HG03439 (cell line): ENCODE results near the gene CLSTN1.

Experiments
- ATAC-seq: cut with Tn5 transposase; IDR thresholded peaks from one replicate; pipeline ENCODE4 v1.9.1; 2021; ENCODE audit warnings: mild to moderate bottlenecking, moderate library complexity; ENCODE audit not compliant: unreplicated experiment

The CLSTN1 gene

DNA sequence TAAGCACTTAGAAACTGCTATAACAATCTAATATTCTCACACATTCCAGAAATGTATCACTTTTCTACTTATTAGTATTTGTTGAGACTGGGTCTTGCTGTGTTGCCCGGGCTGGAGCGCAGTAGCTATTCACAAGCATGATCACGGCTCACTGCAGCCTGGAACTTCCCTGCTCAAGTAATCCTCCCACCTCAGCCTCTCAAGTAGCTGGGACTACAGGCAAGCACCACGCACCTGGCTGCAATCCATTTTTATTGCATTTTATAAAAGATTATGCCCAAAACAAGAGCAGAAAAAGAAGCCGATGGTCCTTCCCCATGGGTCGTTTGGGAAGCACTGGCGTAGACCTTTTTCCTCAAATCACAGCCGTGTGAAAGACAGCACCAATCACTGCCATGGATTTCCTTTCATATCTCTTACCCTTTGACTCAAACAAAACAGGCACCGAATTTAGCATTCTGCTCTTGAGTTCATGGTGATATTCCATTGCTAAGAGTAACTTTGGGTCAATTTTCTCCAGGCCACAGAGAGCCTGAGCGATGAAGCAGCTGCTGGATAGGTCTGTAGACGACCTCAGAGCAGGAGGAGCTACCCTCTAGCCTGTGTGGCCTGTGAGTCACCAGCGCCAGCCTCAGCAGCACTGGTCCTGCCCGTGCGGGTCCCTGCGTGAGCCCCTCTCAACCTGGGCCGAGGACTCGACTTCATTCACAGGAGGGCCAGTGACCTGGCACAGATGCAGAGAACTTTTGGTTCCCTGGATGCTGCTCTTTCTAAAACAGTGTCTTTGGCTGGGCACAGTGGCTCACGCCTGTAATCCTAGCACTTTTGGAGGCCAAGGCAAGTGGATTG is 91.4 kb downstream of the CLSTN1 start:
- ATAC-seq: no peak

DNA sequence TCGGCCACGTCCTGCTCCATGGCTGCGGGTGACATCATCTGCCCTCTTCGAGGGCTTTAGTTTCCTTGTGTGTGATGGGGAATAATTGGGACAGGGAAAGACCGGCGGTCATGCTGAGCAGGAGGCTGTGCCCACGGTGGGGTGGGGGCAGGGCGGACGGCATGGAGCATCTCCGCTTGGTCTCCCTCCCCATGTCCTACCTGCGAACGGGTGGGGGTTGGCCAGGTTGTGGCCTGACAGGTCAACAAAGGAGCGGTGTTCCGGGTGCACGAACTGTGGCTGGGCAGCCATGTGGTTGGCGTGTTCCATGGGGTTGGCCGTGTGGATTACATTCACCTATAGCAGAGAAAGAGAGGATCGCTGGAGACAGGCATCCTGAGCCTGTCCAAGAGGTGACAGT is 92.2 kb downstream of the CLSTN1 start:
- no peak for ATAC-seq

DNA sequence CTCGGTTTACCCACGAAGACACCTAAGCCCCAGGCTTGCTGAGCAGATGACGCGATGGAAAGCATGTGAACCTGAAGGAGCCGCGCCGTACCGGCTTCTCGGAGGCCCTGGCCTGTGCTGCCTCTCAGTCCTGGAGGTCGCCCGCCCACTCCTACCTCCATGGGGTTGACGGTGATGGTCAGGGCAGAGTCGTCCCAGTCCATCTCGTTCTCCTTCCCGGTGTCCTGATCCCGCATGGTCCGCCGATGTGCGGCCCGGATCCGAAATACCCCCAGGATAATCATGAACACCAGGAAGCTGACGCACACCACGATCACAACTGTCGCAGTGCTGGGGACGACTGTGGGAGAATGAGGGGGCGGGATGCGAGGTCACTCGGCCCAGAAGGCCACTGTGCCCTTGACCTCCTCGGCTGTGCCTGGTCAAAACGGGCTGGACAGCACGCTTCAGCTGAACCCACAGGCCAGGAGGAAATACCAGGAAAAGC is 92.7 kb downstream of the CLSTN1 start:
- no peak for ATAC-seq

DNA sequence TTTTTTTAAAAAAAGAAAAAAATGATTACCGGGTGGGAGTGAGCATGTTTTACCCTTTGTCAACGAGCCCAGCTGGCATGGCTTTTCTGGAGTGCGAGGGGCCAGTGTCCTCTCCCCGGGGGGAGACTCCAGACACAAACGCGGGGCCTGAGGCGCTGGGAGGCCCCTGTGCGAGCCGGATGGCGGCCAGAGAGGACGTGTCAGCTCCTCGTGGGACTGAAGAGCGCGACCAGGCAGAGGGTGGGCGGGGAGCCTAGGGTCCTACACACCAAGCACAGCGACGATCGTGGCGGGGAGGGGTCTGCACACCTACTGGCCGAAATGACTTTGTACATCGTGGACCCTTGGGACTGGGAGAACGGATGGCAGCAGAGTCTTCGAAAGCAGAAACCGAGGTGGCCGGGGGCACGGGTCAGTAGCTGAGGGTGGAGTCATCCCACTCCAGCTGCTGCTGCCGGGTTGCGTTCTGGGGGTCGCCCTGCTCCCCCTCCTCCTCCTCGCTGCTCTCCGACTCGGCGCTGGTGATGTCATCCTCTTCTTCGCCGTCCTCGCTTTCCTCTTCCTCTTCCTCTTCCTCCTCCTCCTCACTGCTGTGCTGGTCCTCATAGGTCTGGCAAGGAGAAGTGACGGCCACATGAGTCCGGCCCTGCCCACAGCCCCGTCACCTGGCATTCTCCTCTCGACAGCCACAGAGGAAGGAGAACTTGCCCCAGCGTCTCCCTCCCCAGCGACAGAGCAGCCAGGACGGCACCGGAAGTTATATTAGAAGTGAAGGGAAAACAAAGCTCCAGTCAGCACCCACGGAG is 93.5 kb downstream of the CLSTN1 start:
- no peak for ATAC-seq

DNA sequence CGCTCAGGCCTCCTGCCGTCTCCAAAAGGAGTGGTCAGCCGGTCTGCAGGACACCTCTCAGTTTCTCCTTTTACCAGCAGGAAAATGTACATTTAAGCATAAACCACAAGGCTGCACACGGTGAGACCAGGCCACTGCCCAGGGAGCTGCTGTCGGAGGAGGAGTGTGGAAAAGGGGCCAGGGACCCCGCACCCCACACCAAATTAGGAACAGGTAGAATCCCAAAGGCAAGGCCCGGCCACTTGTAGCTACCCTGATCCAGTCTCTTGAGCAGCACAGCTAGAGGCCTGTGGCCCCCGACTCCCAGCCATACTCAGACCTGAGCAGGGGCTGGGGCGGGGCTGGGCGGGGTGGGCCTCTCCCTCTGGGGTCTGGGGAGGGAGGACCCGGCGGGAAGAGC is 94.2 kb downstream of the CLSTN1 start:
- no peak for ATAC-seq

DNA sequence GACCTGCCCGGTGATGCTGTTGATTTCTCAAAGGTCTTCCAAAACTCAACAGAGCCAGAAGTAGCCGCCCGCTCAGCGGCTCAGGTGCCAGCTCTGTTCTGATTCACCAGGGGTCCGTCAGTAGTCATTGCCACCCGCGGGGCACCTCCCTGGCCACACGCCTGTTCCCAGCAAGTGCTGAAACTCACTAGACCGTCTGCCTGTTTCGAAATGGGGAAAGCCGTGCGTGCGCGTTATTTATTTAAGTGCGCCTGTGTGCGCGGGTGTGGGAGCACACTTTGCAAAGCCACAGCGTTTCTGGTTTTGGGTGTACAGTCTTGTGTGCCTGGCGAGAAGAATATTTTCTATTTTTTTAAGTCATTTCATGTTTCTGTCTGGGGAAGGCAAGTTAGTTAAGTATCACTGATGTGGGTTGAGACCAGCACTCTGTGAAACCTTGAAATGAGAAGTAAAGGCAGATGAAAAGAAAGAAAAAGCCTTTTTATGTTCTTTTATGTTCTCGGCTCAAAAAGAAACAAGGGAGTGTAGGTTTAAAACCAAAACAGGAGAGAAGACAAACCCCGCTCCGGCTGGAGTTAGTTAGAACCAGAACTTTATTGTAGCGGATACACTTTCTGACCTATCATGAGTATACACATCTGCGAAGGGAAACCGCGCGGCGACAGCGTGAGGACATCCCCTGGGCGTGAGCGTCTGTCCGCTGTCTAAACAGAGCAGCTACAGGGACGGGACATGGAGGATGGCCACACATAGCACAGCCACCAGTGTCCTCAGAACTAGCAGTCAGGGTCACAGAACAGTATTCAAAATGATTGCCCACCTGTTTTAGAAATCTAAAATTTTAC is 95.1 kb downstream of the CLSTN1 start:
- no peak for ATAC-seq

DNA sequence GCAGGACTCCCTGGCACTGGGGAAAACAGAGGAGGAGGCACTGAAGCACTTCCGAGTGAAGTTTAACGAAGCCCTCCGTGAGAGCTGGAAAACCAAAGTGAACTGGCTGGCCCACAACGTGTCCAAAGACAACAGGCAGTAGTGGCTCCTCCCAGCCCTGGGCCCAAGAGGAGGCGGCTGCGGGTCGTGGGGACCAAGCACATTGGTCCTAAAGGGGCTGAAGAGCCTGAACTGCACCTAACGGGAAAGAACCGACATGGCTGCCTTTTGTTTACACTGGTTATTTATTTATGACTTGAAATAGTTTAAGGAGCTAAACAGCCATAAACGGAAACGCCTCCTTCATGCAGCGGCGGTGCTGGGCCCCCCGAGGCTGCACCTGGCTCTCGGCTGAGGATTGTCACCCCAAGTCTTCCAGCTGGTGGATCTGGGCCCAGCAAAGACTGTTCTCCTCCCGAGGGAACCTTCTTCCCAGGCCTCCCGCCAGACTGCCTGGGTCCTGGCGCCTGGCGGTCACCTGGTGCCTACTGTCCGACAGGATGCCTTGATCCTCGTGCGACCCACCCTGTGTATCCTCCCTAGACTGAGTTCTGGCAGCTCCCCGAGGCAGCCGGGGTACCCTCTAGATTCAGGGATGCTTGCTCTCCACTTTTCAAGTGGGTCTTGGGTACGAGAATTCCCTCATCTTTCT is 96.7 kb downstream of the CLSTN1 start:
- ATAC-seq: no peak

DNA sequence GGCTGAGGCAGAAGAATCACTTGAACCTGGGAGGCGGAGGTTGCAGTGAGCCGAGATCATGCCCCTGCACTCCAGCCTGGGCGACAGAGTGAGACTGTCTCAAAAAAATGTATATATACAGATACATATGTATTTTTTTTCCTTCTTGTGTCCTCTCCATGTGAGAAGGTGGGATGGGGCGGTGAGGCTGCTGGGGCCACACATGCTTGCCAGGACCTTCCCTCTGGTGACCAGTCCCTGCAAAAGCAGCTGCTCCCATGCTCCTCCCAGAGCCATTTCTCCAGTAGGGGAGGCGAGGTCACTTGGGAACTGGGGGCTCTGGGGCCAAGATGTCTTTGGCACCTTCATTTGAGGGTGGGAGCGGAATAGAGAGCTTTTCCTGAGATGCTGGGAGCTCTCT is 97.4 kb downstream of the CLSTN1 start:
- no peak for ATAC-seq

DNA sequence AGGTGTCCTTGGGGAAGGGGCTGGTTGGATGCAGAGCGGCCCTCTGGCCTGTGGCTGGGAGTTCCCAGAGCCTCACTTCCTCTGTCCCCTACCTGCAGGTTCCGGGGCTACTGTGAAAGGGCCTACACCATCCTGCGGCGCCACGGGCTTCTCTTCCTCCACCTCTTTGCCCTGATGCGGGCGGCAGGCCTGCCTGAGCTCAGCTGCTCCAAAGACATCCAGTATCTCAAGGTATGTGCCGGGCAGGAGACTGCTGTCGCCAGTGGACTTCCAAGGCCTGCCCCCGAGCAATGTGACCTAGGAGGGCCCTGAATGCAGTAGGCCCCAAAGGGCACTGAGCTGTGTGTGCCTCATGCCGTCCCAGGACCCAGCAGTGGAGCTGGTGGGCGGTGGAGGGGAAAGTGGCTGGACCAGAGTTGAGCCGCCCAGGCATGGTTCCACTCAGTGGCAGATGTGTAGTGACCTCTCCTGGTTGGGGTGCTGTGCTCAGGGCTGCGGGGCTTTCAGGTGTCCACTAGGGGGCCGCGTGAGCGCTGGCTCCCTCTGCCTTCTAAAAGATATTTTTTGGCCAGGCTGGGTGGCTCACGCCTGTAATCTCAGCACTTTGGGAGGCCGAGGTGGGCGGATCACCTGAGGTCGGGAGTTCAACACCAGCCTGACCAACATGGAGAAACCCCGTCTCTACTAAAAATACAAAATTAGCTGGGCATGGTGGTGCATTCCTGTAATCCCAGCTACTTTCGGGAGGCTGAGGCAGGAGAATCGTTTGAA is 98.9 kb downstream of the CLSTN1 start:
- ATAC-seq: no peak

DNA sequence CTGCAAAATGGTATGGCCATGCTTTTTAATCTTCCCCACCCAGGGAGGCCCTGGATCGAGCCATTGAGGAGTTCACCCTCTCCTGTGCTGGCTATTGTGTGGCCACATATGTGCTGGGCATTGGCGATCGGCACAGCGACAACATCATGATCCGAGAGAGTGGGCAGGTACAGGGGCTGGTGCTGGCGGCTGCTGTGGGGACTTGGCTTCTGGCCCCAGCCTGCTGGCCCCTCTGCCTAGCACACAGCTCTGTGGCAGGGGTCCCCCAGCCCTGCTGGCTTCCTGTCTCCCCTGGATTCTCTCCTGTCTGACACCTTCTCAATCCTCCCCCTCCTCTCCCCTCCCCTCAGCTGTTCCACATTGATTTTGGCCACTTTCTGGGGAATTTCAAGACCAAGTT is 99.8 kb downstream of the CLSTN1 start:
- no peak for ATAC-seq

DNA sequence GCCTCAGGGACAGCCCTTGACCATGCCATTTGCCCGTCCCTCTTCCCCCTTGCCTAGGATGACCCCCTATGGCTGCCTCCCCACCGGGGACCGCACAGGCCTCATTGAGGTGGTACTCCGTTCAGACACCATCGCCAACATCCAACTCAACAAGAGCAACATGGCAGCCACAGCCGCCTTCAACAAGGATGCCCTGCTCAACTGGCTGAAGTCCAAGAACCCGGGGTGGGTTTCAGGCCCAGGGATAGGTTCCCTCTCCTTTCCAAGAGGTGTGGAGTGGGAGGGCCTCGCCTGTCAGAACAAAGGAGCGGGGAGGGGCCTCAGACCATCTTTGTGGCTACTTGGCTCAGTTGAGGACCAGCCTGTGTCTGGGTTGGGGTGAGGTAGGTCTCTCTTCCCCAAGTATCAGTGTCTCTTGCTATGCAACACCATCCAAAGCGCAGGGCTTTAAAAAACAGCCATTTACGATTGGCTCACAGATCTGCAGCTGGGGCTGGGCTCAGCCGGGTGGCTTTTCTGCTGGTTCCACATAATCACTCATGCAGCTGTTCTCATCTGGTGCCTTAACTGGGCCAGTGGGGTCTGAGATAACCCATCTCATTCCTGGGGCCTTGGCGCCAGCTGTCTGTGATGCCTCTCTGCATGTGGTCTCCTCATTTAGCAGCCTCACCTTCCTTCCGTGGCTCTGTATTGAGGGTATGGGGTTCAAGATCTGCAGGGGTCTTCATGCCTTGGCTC is 100.5 kb downstream of the CLSTN1 start:
- no peak for ATAC-seq

DNA sequence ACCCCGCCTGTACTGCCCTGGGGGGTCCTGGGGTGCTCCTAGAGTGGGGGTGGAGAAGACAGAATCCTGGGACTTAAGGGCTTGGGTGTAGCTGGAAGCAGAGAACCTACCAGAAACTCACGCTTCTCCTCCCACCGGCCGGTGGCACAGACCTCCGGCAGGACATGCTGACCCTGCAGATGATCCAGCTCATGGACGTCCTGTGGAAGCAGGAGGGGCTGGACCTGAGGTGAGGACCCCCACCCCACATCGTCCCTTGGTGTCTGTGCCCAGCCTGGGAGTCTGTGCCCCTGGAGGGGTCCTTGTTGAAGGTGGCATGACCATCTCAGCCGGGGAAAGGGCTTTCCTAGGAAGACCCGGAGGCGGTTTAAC is 101.4 kb downstream of the CLSTN1 start:
- ATAC-seq: no peak

DNA sequence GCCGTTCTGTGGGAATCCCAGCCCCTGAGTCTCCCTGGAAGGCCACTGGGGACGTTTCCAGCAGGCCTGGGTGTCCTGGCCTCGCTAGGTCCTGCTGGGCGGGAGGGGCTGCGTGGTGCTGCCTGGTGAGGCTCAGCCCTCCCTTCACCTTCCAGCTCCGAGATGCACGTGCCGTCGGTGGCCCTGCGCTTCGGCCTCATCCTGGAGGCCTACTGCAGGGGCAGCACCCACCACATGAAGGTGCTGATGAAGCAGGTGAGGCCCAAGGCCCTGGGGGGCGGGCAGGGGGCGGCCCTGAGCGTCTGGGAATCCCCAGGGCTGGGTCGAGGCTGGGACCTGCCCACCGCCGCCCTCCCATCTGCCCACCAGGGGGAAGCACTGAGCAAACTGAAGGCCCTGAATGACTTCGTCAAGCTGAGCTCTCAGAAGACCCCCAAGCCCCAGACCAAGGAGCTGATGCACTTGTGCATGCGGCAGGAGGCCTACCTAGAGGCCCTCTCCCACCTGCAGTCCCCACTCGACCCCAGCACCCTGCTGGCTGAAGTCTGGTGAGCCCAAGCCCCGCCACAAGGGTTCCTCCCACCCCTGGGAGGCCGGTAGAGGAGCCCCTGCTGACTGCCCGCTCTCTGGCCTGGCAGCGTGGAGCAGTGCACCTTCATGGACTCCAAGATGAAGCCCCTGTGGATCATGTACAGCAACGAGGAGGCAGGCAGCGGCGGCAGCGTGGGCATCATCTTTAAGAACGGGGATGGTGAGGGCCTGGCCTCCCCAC is 102.0 kb downstream of the CLSTN1 start:
- no peak for ATAC-seq

DNA sequence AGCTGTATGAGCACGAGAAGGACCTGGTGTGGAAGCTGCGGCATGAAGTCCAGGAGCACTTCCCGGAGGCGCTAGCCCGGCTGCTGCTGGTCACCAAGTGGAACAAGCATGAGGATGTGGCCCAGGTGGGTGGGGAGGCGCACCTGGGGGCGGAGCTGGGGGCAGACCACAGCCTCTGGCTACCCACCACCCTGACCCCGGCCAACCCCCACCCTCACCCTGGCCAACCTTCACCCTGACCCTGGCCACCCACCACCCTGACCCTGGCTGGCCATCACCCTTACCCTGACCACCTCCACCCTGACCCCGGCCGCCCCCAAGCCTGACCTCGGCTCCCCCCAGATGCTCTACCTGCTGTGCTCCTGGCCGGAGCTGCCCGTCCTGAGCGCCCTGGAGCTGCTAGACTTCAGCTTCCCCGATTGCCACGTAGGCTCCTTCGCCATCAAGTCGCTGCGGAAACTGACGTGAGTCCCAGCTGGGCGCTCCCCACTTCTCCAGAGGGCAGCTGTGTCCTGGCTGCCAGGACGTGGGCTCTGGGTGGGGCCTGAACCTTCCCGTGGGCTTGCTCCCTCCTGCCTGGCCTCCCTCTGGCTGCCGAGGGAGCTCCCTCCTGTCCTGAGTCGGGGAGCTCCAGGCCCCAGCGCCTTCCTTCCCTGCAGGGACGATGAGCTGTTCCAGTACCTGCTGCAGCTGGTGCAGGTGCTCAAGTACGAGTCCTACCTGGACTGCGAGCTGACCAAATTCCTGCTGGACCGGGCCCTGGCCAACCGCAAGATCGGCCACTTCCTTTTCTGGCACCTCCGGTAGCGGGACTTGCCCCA is 102.8 kb downstream of the CLSTN1 start:
- no peak for ATAC-seq

DNA sequence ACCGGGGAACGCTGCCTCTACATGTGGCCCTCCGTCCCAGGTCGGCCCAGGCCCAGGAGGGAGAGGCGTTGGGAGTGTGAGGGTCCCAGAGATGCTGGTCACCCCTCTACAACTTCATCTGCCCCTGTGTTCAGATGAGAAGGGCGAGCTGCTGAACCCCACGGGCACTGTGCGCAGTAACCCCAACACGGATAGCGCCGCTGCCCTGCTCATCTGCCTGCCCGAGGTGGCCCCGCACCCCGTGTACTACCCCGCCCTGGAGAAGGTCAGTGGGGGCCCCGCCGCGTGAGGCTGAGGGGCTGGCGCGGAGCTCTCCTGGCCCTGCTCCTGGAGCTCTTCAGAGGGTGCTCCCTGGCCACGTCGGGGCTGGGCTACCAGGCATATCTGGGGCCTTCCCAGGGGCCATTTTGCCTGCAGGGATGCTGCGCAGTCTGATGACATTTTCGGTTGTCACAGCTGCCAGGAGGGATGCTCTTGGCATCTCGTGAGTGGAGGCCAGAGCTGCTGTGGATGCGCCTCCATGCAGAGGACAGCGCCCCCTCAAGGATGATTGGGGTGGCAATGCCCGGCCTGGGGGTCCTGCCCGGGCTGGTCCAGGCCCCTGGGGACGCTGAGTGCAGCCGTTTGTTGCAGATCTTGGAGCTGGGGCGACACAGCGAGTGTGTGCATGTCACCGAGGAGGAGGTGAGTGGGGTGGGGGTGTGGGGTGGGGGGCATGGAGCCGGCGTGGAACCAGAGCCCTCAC is 103.6 kb downstream of the CLSTN1 start:
- ATAC-seq: no peak

DNA sequence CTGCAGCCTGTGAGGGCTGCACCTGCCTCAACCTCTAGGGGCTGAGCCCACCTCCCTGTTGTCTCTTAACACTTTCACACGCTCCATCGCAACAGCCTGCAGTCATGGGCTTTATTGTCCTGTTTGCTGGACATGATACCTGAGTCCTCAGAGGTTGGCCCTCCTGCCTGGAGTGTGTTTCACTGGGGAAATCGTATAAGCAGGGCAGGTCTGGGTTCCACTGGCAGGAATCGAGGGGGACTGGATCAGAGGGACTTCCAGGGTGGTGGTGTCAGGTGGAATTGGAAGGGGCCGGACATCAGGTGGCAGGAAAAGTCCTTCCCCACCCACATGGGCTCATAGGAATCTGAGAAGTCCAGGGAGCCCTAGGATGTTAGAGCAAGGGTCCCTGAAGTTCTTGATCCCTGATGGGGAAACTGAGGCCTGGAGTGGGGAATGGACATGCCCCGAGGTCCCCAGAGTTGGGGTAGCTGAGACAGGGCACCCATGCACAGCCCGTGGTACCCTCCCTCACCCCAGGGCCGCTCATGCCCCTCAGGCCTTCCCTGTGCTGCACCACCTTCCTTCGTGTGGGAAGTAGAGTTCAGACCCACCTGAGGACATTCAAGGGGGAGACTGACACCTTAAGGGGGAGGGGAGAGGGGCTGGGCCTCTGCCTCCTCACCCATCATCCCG is 105.6 kb downstream of the CLSTN1 start:
- ATAC-seq: no peak
